ENCODE data around the gene RPS5. TPM values are rescaled to one million over a fixed set of nuclear protein-coding genes. Genes with fewer than 3 reads are reported as not detected.
A peak's percentile ranks its signal among the peaks of the same experiment; 100 is the strongest.

RPS5 gene
- total and polyA plus RNA-seq, 9 of the 15 experiments (the other 6 are each of a cell fraction or from before 2014, with no cell fraction given) = 1,228 to 3,570 (median 2,484) TPM

GRCh38 chr19:58400916-58401839 lies 14.1 kb downstream of the RPS5 start (continued):
- TF ChIP-seq CTCF (IDR thresholded peaks at IDR 0.05 in 2 of 3, conservative IDR thresholded peaks at IDR 0.05 in 1 of 3; ENCODE audit: insufficient read depth in 2 of 3, low read depth in 1 of 3, low read length in 3 of 3) (peak in 2 of 3 experiments; percentile 6 to 7; a peak in 1 of 6 replicates), UBTF (IDR thresholded peaks at IDR 0.05; ENCODE audit: borderline replicate concordance in 1 of 2, low read depth in 2 of 2, low read length in 2 of 2) (no peak), KAT8 (IDR thresholded peaks at IDR 0.05; ENCODE audit: low read depth) (no peak), ZNF165 (CRISPR knock-in tag; IDR thresholded peaks at IDR 0.05; ENCODE audit: borderline replicate concordance) (no peak), PTRF (tag; IDR thresholded peaks at IDR 0.05) (no peak), KLF10 (CRISPR knock-in tag; IDR thresholded peaks at IDR 0.05) (no peak), LCOR (CRISPR knock-in tag; IDR thresholded peaks at IDR 0.05) (0 out of 2 replicates have a peak, but pooled peaks have one; percentile 64), POLR2A (conservative IDR thresholded peaks at IDR 0.05) (peak; percentile 93), HINFP (tag; conservative IDR thresholded peaks at IDR 0.05; ENCODE audit: low read depth) (no peak), TCF15 (CRISPR knock-in tag; IDR thresholded peaks at IDR 0.05) (0 out of 2 replicates have a peak, but pooled peaks have one; percentile 27), SMARCC2 (IDR thresholded peaks at IDR 0.05; ENCODE audit: low read depth) (no peak), ZBED1 (IDR thresholded peaks at IDR 0.05) (no peak), CREBBP (IDR thresholded peaks at IDR 0.05; ENCODE audit: low read depth, low read length) (no peak), ZNF740 (CRISPR knock-in tag; IDR thresholded peaks at IDR 0.05) (no peak), ZNF740 (tag; IDR thresholded peaks at IDR 0.05) (no peak), TSC22D4 (tag; IDR thresholded peaks at IDR 0.05) (no peak), ZNF707 (CRISPR knock-in tag; conservative IDR thresholded peaks at IDR 0.05) (no peak)
